DND-41 (cell line): ENCODE results near the gene WNT9B.

ENCODE experiments used
- ATAC-seq: fragments of 200-7000 bp; cut with Tn5 transposase; 3 replicates; pipeline ENCODE4 v1.9.1; 2021; ENCODE audit warnings: low read depth; ENCODE audit not compliant: insufficient read depth
- DNase-seq: peaks from one replicate; pipeline ENCODE4 v3.0.0-alpha.2; 2020
- H2AFZ ChIP-seq: 2 replicates; pipeline ENCODE4 v1.6.0; 2012; ENCODE audit warnings: low read depth, low read length
- H3K27ac ChIP-seq: 2 replicates; pipeline ENCODE4 v1.5.1; 2012; ENCODE audit warnings: low read length, inconsistent platforms
- H3K27me3 ChIP-seq: fragments of 200-600 bp; sonication (generic); 2 replicates; pipeline ENCODE4 v1.6.0; 2012; ENCODE audit warnings: low read length, mild to moderate bottlenecking, inconsistent platforms; ENCODE audit not compliant: insufficient read depth, poor library complexity
- H3K36me3 ChIP-seq: 2 replicates; pipeline ENCODE4 v1.5.1; 2012; ENCODE audit warnings: low read length, inconsistent platforms; ENCODE audit not compliant: insufficient read depth
- H3K4me1 ChIP-seq: 2 replicates; pipeline ENCODE4 v1.5.1; 2012; ENCODE audit warnings: mild to moderate bottlenecking, low read length; ENCODE audit not compliant: insufficient read depth
- H3K4me2 ChIP-seq: 2 replicates; pipeline ENCODE4 v1.6.0; 2012; ENCODE audit warnings: mild to moderate bottlenecking, moderate library complexity, low read length, inconsistent platforms; ENCODE audit not compliant: insufficient read depth
- H3K4me3 ChIP-seq, 2 experiments: fragments of 200-600 bp in 1 of 2; shearing (Covaris generic) in 1 of 2; 2 replicates each; pipeline ENCODE4 v1.5.1; 2012 to 2016; ENCODE audit warnings: inconsistent platforms in 2 of 2, low read length in 2 of 2, mild to moderate bottlenecking in 2 of 2, low read depth in 1 of 2, moderate library complexity in 1 of 2
- H3K79me2 ChIP-seq: 2 replicates; pipeline ENCODE4 v1.6.0; 2012; ENCODE audit warnings: low read length, inconsistent platforms; ENCODE audit not compliant: insufficient read depth
- H3K9ac ChIP-seq: 2 replicates; pipeline ENCODE4 v1.6.0; 2012; ENCODE audit warnings: low read depth, mild to moderate bottlenecking, inconsistent platforms, low read length, moderate library complexity
- H3K9me3 ChIP-seq: 2 replicates; pipeline ENCODE4 v1.5.1; 2012; ENCODE audit warnings: low read length, moderate library complexity, mild to moderate bottlenecking, inconsistent platforms; ENCODE audit not compliant: insufficient read depth, severe bottlenecking
- H4K20me1 ChIP-seq: 2 replicates; pipeline ENCODE4 v1.6.0; 2012; ENCODE audit warnings: low read length; ENCODE audit not compliant: insufficient read depth
- CTCF ChIP-seq: IDR thresholded peaks from 2 replicates; pipeline ENCODE4 v1.5.1; 2012; ENCODE audit warnings: borderline replicate concordance, low read length, moderate library complexity, mild to moderate bottlenecking; ENCODE audit not compliant: poor library complexity, severe bottlenecking; ENCODE audit errors: extremely low read depth
- EZH2 ChIP-seq: IDR thresholded peaks from 3 replicates; pipeline ENCODE4 v1.6.1; 2012; ENCODE audit warnings: borderline replicate concordance, low read depth, mild to moderate bottlenecking, moderate library complexity, low read length, inconsistent platforms; ENCODE audit not compliant: severe bottlenecking

Gene WNT9B

GRCh38 chr17:46892192-46892703 is 40.9 kb downstream of the WNT9B start:
- Histone ChIP-seq H3K9me3 (no peaks in the 10 kb centered on the region), H3K36me3 (no peaks in the 10 kb centered on the region), H3K4me3 (no peak overlapping the region), H2AFZ (no peak overlapping the region), H3K27me3 (peaks cover 17% of the 10 kb centered on the region), H3K79me2 (no peaks in the 10 kb centered on the region), H3K4me2 (no peak overlapping the region), H4K20me1 (no peaks in the 10 kb centered on the region), H3K4me1 (no peaks in the 10 kb centered on the region), H3K9ac (no peak overlapping the region), H3K27ac (no peak overlapping the region)
- TF ChIP-seq EZH2 (no peak), CTCF (no peak)
- no peak for ATAC-seq
- no peak for DNase-seq

DNA sequence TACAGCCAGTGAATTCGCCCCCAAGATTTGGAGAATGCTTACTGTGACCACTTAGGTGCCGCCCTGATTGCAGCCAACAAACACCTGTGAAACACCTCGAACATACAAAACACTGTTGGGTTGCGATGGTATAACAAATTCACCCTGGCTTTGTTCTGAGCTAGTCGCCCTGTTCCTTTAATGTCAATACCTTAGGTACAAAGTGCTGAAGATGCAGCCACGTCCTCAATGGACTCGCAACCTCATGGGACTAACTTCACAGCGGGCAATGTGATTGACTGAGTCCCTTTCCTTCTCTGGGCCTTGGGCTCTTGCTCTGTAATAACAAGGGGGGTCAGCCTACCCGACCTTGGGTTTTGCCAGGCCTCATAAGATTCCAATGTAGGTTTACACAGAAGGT is 42.6 kb downstream of the WNT9B start:
- H3K36me3 ChIP-seq: no peaks in the 10 kb centered on the region
- H3K4me3 ChIP-seq: no peak overlapping the region
- no peak overlapping the region for H3K9ac ChIP-seq
- no peak for ATAC-seq
- H3K4me1 ChIP-seq: no peaks in the 10 kb centered on the region
- H3K79me2 ChIP-seq: no peaks in the 10 kb centered on the region
- no peak overlapping the region for H3K27ac ChIP-seq
- no peak for DNase-seq
- H3K27me3 ChIP-seq: peaks cover 13% of the 10 kb centered on the region
- no peaks in the 10 kb centered on the region for H4K20me1 ChIP-seq
- TF ChIP-seq EZH2 (no peak), CTCF (no peak)
- H2AFZ ChIP-seq: no peak overlapping the region
- no peaks in the 10 kb centered on the region for H3K9me3 ChIP-seq
- no peak overlapping the region for H3K4me2 ChIP-seq

DNA sequence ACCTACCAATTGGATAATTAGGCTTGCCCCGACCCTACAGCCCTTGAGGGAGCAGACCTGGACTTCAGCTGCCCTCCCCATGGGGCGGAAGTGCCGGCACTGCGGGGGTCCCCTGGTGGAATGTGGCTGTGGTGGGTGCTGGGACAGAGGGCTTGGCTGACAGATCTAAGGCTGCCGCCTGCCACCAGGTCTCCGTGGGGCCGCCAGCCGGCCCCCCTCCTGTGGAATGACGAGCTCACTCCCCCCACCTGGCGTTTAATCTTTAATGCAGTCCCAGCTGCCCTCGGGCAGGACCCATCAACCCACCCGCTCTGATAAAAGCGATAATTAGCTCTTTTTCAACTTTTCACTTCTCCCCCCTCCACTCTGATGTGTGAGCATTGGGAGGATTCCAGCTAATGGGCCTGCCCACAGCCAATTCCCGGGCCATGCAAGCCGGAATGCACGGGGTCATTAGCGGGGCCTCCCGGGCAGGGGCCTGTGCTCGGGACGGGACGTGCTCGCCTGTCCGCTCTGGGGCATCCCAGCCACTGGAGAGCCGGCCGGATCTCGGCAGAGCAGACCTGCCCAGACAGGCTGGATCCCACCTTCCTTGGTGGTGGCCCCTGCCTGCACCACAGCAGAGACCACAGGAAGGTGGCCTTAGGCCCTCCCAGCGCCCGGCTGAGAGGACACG is 43.2 kb downstream of the WNT9B start:
- H3K4me1 ChIP-seq: no peaks in the 10 kb centered on the region
- peaks cover 13% of the 10 kb centered on the region for H3K27me3 ChIP-seq
- DNase-seq (no peak), ATAC-seq (no peak)
- no peak overlapping the region for H3K27ac ChIP-seq
- H3K4me2 ChIP-seq: no peak overlapping the region
- H3K79me2 ChIP-seq: no peaks in the 10 kb centered on the region
- H3K36me3 ChIP-seq: no peaks in the 10 kb centered on the region
- H4K20me1 ChIP-seq: no peaks in the 10 kb centered on the region
- no peak overlapping the region for H3K4me3 ChIP-seq
- no peak overlapping the region for H3K9ac ChIP-seq
- H3K9me3 ChIP-seq: no peaks in the 10 kb centered on the region
- H2AFZ ChIP-seq: no peak overlapping the region
- no peak for TF ChIP-seq EZH2
- TF ChIP-seq CTCF: no peak
